GM18508 (cell line): ENCODE results near the gene IGFL1.
"Not testable (repeated sequence)": the region's sequence is repeated elsewhere in the genome, so short reads cannot be mapped to it uniquely, and the experiment has no call there.

Source experiments
- ATAC-seq: cut with Tn5 transposase; IDR thresholded peaks from one replicate; pipeline ENCODE4 v1.9.1; 2021; ENCODE audit warnings: moderate number of reproducible peaks; ENCODE audit not compliant: insufficient read depth, unreplicated experiment

The IGFL1 gene

GRCh38 chr19:46262684-46263296 lies 33.2 kb downstream of the IGFL1 start:
- not testable (repeated sequence) for ATAC-seq

- ATAC-seq = not testable (repeated sequence)
These were observed 35.3 kb downstream of the IGFL1 start for GRCh38 chr19:46264801-46265200.

- no peak for ATAC-seq
These were observed 35.8 kb downstream of the IGFL1 start for GRCh38 chr19:46265217-46265828.

- no peak for ATAC-seq
These were observed 39.6 kb downstream of the IGFL1 start for GRCh38 chr19:46269101-46269500.

- no peak for ATAC-seq
These were observed 41.1 kb downstream of the IGFL1 start for GRCh38 chr19:46270521-46271256.

GRCh38 chr19:46271481-46272197 lies 42.1 kb downstream of the IGFL1 start:
- no peak for ATAC-seq

- not testable (repeated sequence) for ATAC-seq
These were observed 44.4 kb downstream of the IGFL1 start for GRCh38 chr19:46273931-46274330.

- ATAC-seq = no peak
These were observed 49.6 kb downstream of the IGFL1 start for GRCh38 chr19:46279177-46279576.
